OCI-LY3 (cell line): Measurements from ENCODE around the gene PRXL2A.

ENCODE experiments used
- H2AFZ ChIP-seq: fragments of 200-600, 300-600 bp; shearing (Covaris generic); 2 replicates; pipeline ENCODE4 v1.6.0; 2014; ENCODE audit warnings: antibody characterized with exemption, low read depth, low read length
- H3K27ac ChIP-seq: fragments of 200-600, 300-600 bp; sonication (generic); 2 replicates; pipeline ENCODE4 v1.5.1; 2014; ENCODE audit warnings: mild to moderate bottlenecking, low read length, moderate library complexity, mixed read lengths
- H3K27me3 ChIP-seq: fragments of 200-600, 300-600 bp; sonication (generic); 2 replicates; pipeline ENCODE4 v1.6.1; 2014; ENCODE audit warnings: low read depth, low read length, mixed read lengths
- H3K36me3 ChIP-seq: fragments of 200-600, 300-600 bp; sonication (generic); replicated peaks from 2 replicates; pipeline ENCODE3; 2014; ENCODE audit warnings: low read depth, low read length, mixed read lengths
- H3K4me1 ChIP-seq: fragments of 300-600, 200-600 bp; sonication (generic); 2 replicates; pipeline ENCODE4 v1.6.1; 2014; ENCODE audit warnings: low read length, mixed read lengths
- H3K4me2 ChIP-seq: fragments of 200-600, 300-600 bp; sonication (generic); 2 replicates; pipeline ENCODE4 v1.6.1; 2014; ENCODE audit warnings: low read length, mixed read lengths
- H3K4me3 ChIP-seq: fragments of 300-600, 200-600 bp; sonication (generic); 2 replicates; pipeline ENCODE4 v1.5.1; 2014; ENCODE audit warnings: antibody characterized with exemption, mild to moderate bottlenecking, low read length, moderate library complexity
- H3K79me2 ChIP-seq: fragments of 300-600, 200-600 bp; shearing (Covaris generic); 2 replicates; pipeline ENCODE4 v1.6.1; 2014; ENCODE audit warnings: mild to moderate bottlenecking, low read length, mixed read lengths
- H3K9ac ChIP-seq: fragments of 300-600, 200-600 bp; shearing (Covaris generic); 2 replicates; pipeline ENCODE4 v1.6.0; 2014; ENCODE audit warnings: mild to moderate bottlenecking, low read length, moderate library complexity
- H3K9me3 ChIP-seq: fragments of 200-600, 300-600 bp; shearing (Covaris generic); 2 replicates; pipeline ENCODE4 v1.6.1; 2014; ENCODE audit warnings: low read length, mixed read lengths; ENCODE audit not compliant: insufficient read depth
- H4K20me1 ChIP-seq: fragments of 200-600, 300-600 bp; sonication (generic); 2 replicates; pipeline ENCODE4 v1.6.1; 2016; ENCODE audit warnings: low read length, mixed read lengths; ENCODE audit not compliant: insufficient read depth
- EZH2phosphoT487 ChIP-seq: fragments of 200-600 bp; shearing (Covaris generic); IDR thresholded peaks from 2 replicates; pipeline ENCODE4 v1.6.1; 2018; ENCODE audit warnings: antibody characterized with exemption, mixed run types, low read depth
- TF ChIP-seq, protein P1 (sequence below): fragments of 200-600, 300-600 bp; sonication (generic); IDR thresholded peaks from 2 replicates; pipeline ENCODE4 v1.5.1; 2014; ENCODE audit warnings: antibody characterized with exemption, low read length, low read depth

The PRXL2A gene

DNA sequence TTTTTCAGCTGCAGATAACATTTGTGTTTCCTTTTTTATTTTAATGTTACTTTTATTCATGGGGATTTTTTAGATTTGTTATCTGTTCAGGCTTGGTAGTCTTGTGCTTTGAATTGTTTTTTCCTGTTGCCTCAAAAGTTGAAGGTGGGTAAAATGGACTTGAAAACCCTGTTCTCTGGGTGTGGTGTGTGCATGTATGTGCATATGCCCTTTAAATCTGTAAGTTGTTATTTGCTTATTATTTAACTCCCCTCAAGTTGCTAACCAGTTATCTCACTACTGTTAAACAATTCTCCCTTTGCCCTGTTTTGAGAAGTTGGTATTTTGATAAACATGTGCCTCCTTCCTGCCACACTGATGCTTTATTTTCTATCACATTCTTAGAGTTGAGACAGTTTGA, 76.3 kb downstream of the PRXL2A start:
- Histone ChIP-seq H3K79me2 (no peaks in the 10 kb centered on the region), H3K9ac (no peak overlapping the region), H3K27ac (no peak overlapping the region), H3K4me3 (no peak overlapping the region), H3K4me1 (no peaks in the 10 kb centered on the region), H3K36me3 (no peaks in the 10 kb centered on the region), H3K27me3 (no peaks in the 10 kb centered on the region), H4K20me1 (peaks cover 26% of the 10 kb centered on the region; the same call in 1 of the 2 replicates), H2AFZ (no peak overlapping the region), H3K9me3 (no peaks in the 10 kb centered on the region), H3K4me2 (no peak overlapping the region)
- TF ChIP-seq, protein P1, sequence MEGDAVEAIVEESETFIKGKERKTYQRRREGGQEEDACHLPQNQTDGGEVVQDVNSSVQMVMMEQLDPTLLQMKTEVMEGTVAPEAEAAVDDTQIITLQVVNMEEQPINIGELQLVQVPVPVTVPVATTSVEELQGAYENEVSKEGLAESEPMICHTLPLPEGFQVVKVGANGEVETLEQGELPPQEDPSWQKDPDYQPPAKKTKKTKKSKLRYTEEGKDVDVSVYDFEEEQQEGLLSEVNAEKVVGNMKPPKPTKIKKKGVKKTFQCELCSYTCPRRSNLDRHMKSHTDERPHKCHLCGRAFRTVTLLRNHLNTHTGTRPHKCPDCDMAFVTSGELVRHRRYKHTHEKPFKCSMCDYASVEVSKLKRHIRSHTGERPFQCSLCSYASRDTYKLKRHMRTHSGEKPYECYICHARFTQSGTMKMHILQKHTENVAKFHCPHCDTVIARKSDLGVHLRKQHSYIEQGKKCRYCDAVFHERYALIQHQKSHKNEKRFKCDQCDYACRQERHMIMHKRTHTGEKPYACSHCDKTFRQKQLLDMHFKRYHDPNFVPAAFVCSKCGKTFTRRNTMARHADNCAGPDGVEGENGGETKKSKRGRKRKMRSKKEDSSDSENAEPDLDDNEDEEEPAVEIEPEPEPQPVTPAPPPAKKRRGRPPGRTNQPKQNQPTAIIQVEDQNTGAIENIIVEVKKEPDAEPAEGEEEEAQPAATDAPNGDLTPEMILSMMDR = no peak
- no peak for TF ChIP-seq EZH2phosphoT487

DNA sequence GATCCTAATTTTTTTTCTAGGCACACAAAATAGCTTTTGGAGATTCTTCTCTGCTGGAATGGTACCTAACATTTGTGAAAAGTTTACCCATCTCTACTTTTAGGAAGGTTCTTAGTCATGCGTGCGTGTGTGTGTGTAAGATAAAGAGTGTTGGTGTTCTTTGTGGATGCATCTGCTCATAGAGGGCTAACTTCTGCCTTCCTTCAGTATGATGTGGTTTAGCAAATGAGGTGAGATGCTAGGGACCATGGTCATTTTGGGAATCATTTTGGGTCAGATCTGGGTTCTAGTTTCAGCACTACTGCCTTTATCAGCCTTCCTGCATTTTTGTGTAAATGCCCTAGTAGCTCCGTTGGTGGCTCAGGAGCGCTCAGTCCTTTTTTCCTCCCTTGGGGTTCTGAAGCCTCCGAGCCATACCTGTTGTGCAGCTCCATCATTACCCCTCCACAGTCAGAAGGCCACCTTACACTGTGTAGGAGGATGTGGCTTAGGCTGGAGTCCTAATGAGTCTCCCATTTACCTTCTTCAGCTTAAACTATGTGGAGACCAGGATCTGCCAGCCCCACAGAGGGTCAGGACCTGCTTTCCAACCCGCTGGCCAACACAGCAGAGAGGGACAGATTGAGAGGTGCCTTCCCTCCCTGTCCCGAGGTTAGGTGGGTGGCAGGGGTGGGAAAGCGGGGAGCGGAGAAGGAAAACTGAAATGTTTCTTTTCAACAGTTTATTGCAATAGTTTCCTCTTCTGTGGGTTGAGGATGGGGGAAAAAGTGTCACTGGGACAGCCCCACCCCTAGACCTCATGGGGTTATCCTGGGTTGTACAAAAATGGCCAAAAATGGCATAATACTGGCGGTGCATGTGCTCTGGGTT, 77.0 kb downstream of the PRXL2A start:
- Histone ChIP-seq H3K9ac (no peak overlapping the region), H3K4me1 (no peaks in the 10 kb centered on the region), H3K27me3 (no peaks in the 10 kb centered on the region), H4K20me1 (peaks cover 27% of the 10 kb centered on the region; the same call in 1 of the 2 replicates), H3K36me3 (no peaks in the 10 kb centered on the region), H3K4me2 (no peak overlapping the region), H3K4me3 (no peak overlapping the region), H3K9me3 (no peaks in the 10 kb centered on the region), H2AFZ (no peak overlapping the region), H3K79me2 (no peaks in the 10 kb centered on the region), H3K27ac (no peak overlapping the region)
- no peak for TF ChIP-seq EZH2phosphoT487
- TF ChIP-seq, protein P1 = no peak

DNA sequence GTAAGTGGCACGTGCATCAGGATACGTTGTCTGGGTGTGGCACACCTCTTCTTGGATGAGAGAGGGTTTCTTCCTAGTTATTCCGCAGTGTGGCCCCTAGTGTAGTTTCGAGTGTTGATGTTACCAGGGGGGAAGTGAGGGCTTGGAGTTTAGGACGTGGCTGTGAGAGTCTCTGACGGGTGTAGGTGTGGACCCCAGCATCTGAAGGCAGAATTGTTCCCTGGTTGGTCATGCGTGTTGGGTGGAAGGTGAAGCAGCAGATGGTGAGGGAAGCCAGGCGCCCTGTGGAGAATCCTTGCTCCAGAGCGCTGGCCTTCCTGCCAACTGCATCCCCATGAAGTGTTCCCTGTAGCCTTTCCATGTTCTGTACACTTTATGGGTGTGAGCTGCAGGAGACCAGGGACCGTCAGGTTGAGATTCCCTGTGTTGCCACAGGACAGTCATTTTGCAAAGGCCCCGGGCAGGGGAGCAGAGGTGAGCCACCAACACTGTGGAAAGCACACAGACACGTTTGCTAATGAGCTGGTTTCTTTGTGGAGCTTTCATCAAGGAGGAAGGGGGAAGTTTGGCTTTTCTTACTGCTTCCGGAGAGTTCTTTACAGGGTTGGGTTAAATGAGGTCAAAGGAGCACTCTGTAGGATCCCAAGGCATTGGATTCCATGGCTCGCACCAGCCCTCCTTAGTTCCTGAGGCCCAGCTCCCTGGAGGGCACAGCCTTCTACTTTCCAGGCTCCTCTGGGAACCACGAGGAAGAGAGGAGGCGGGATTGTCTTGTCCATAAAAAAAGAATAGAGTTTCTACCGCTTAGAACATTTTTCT, 77.8 kb downstream of the PRXL2A start:
- Histone ChIP-seq H3K27ac (no peak overlapping the region), H3K4me1 (no peaks in the 10 kb centered on the region), H3K36me3 (peaks cover 2% of the 10 kb centered on the region), H3K4me2 (no peak overlapping the region), H3K4me3 (no peak overlapping the region), H4K20me1 (peaks cover 31% of the 10 kb centered on the region; the same call in 1 of the 2 replicates), H3K27me3 (no peaks in the 10 kb centered on the region), H3K9ac (no peak overlapping the region), H3K79me2 (no peaks in the 10 kb centered on the region), H3K9me3 (no peaks in the 10 kb centered on the region), H2AFZ (no peak overlapping the region)
- TF ChIP-seq EZH2phosphoT487 = no peak
- TF ChIP-seq, protein P1 = no peak
